ENCODE measurements around the gene CTIF. TPM values are rescaled to one million over a fixed set of nuclear protein-coding genes. Genes with fewer than 3 reads are reported as not detected.
A peak's percentile ranks its signal among the peaks of the same experiment; 100 is the strongest.

The CTIF gene
- total RNA-seq, 6 experiments from 2014 or later = 77.6 to 100 (median 79.2) TPM

- no peak for DNase-seq
- peaks cover 18% of the 10 kb centered on the region for H3K27me3 Mint-ChIP-seq (ENCODE audit: insufficient read depth)
Observed at GRCh38 chr18:48789259-48789812, 250.5 kb downstream of the CTIF start.

DNA sequence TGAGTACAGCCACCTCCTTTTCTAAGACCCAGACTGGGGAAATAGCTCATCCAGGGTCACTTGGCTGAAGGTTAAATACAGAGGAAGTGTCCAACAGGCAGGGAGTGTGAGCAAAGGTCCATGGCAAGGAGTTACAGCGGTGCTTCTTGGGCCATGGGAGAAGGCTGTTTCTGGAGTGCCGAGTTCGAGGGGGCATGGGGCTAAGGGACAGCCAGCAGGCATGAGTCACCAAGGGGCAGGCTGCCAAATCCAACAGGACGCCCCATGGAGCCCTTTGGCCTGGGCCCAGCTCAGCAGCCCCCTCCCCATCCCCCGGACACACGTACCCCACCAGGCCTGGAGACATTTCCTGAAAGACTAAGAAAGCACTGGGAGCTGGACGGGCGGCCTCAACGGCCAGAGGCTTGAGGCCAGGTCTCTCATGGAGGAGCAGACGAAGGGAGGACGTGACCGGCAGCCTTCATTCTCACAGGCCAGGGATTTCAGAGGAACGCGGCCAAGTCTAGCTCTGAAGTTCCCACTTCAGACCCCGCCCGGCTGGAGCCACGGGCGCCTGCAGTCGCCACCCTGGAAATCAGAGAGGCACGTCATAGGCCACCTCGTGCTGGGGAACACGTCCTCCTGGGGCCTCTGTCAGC lies 251.5 kb downstream of the CTIF start:
- H3K4me1 Mint-ChIP-seq (ENCODE audit: low read depth) = peaks cover 41% of the 10 kb centered on the region
- peak overlapping the region; percentile 25; the same call in 1 of the 2 replicates for H3K27ac Mint-ChIP-seq
- no peak for TF ChIP-seq CTCF (IDR thresholded peaks at IDR 0.05)
- H3K36me3 Mint-ChIP-seq (ENCODE audit: low read depth) = peaks cover 49% of the 10 kb centered on the region
- H3K9me3 Mint-ChIP-seq = no peaks in the 10 kb centered on the region
- H3K27me3 Mint-ChIP-seq (ENCODE audit: insufficient read depth) = peaks cover 17% of the 10 kb centered on the region
- DNase-seq = no peak
- H3K4me3 Mint-ChIP-seq = no peak overlapping the region; the same call in 1 of the 2 replicates

More at GRCh38 chr18:48789259-48789812, 250.5 kb downstream of the CTIF start:
- H3K4me1 Mint-ChIP-seq (ENCODE audit: low read depth) = peaks cover 41% of the 10 kb centered on the region
- H3K27ac Mint-ChIP-seq = no peak overlapping the region
- no peak overlapping the region for H3K4me3 Mint-ChIP-seq
- H3K9me3 Mint-ChIP-seq = no peaks in the 10 kb centered on the region
- no peak for TF ChIP-seq CTCF (IDR thresholded peaks at IDR 0.05)
- H3K36me3 Mint-ChIP-seq (ENCODE audit: low read depth) = peaks cover 44% of the 10 kb centered on the region

DNA sequence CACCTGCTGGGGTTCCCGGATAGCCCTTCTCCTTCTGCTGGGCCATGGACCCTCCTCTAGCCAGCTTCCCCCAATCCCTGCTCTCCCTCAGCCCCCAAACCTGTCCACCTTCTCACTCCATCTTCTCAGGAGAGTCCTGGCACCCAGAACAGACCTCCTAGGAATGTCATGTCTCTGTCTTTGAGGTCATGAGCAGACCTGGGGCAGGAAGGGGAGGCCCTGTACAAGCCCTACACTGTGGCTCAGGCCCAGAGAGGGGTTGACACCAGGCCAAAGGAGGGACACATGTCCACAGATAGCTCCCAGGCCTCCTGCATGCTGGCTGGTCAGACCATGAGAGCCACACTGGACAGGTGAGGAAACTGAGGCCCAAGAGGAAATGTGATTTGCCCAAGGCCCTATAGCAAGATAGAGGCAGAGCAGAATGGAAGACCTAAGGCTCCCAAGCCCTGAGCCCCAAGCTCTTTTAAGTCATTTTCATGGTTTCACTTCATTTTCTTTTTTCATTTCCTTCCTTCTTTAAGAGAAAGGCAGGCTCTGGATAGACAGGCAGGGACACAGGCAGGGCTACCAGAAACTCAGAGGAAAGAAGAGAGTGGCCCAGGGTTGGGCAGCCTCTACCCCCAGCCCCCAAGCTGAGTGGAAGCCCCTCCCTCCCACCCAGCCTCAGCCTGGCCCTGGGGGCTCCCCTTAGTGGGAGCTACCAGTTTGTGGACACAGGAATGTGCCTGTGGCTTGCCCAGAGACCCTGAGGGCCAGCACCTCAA lies 252.2 kb downstream of the CTIF start:
- Mint-ChIP-seq H3K27me3 (ENCODE audit: insufficient read depth) (peaks cover 17% of the 10 kb centered on the region), H3K36me3 (ENCODE audit: low read depth) (peaks cover 49% of the 10 kb centered on the region), H3K4me1 (ENCODE audit: low read depth) (peaks cover 41% of the 10 kb centered on the region), H3K27ac (peak overlapping the region; percentile 36; the same call in 1 of the 2 replicates), H3K9me3 (no peaks in the 10 kb centered on the region), H3K4me3 (no peak overlapping the region)
- no peak for DNase-seq
- TF ChIP-seq CTCF (IDR thresholded peaks at IDR 0.05) = no peak

GRCh38 chr18:48791636-48792105 lies 252.8 kb downstream of the CTIF start:
- Mint-ChIP-seq H3K27ac (peak overlapping the region; percentile 4; the same call in 1 of the 2 replicates), H3K36me3 (ENCODE audit: low read depth) (peaks cover 53% of the 10 kb centered on the region), H3K4me3 (no peak overlapping the region), H3K4me1 (ENCODE audit: low read depth) (peaks cover 41% of the 10 kb centered on the region), H3K27me3 (ENCODE audit: insufficient read depth) (peaks cover 17% of the 10 kb centered on the region), H3K9me3 (no peaks in the 10 kb centered on the region)
- no peak for TF ChIP-seq CTCF (IDR thresholded peaks at IDR 0.05)
- DNase-seq = peak; percentile 44

- Mint-ChIP-seq H3K36me3 (ENCODE audit: low read depth) (peaks cover 58% of the 10 kb centered on the region), H3K27me3 (ENCODE audit: insufficient read depth) (peaks cover 17% of the 10 kb centered on the region), H3K4me1 (ENCODE audit: low read depth) (peaks cover 38% of the 10 kb centered on the region), H3K4me3 (no peak overlapping the region), H3K27ac (no peak overlapping the region; the same call in 1 of the 2 replicates), H3K9me3 (no peaks in the 10 kb centered on the region)
- TF ChIP-seq CTCF (IDR thresholded peaks at IDR 0.05) = no peak
- DNase-seq = no peak
Observed at GRCh38 chr18:48792141-48792540, 253.3 kb downstream of the CTIF start.
